Gastroesophageal sphincter (tissue), 4 donors: ENCODE results near the gene LRRC1. TPM values are rescaled to one million over a fixed set of nuclear protein-coding genes. Genes with fewer than 3 reads are reported as not detected.
A peak's percentile ranks its signal among the peaks of the same experiment; 100 is the strongest.

Source experiments
- ATAC-seq: fragments of 150-250 bp; one replicate; pipeline ENCODE4 v1.9.1; 2016; ENCODE audit warnings: mild to moderate bottlenecking, moderate library complexity
- H3K27ac ChIP-seq, 4 donors: fragments of 200-600 bp; sonication (generic) in 3 of 4; 1 replicate in 3 of 4; 2 replicates in 1 of 4; pipeline ENCODE4 v1.5.1; 2016 to 2019
- H3K27me3 ChIP-seq: fragments of 200-600 bp; sonication (generic); one replicate; pipeline ENCODE4 v1.5.1; 2019
- H3K36me3 ChIP-seq, 2 donors: fragments of 200-600 bp; sonication (generic); one replicate each; pipeline ENCODE4 v1.5.1; 2019; ENCODE audit warnings: control low read depth in 1 of 2
- H3K4me1 ChIP-seq, 3 donors: fragments of 200-600 bp; sonication (generic); 1 replicate in 2 of 3; 2 replicates in 1 of 3; pipeline ENCODE4 v1.5.1; 2016 to 2019; ENCODE audit warnings: control low read depth in 2 of 3
- H3K4me3 ChIP-seq, 2 donors: fragments of 200-600 bp; sonication (generic); one replicate each; pipeline ENCODE4 v1.5.1; 2019; ENCODE audit warnings: mild to moderate bottlenecking in 1 of 2, moderate library complexity in 1 of 2
- H3K9me3 ChIP-seq, 3 donors: fragments of 200-600 bp; sonication (generic); one replicate each; pipeline ENCODE4 v1.5.1; 2017 to 2019; ENCODE audit warnings: control low read depth in 2 of 3
- EP300 ChIP-seq: sonication (generic); formaldehyde crosslinking; IDR thresholded peaks from one replicate; pipeline ENCODE4 v1.6.1; 2017; ENCODE audit warnings: antibody characterized with exemption, mild to moderate bottlenecking
- POLR2A ChIP-seq, 2 donors: fragments of 450-650 bp; IDR thresholded peaks; one replicate each; pipeline ENCODE4 v1.6.1; 2017; ENCODE audit warnings: antibody characterized with exemption in 2 of 2, mild to moderate bottlenecking in 2 of 2, moderate library complexity in 1 of 2
- POLR2AphosphoS5 ChIP-seq: sonication (generic); formaldehyde crosslinking; IDR thresholded peaks from one replicate; pipeline ENCODE4 v1.6.1; 2017; ENCODE audit warnings: antibody characterized with exemption
- WGBS, 2 donors: methylation state at CpG; one replicate each; pipeline ENCODE4 v1.1.5; 2018; ENCODE audit warnings: low coverage in 1 of 2; 5-methylcytosine and 5-hydroxymethylcytosine counted together
- total RNA-seq, 4 donors: library from RNA; depleted of rRNA; stranded (reverse); fragments of >200 nt; gene quantifications; one replicate each; pipeline ENCODE4 v1.1.0, GENCODE V29; 2016
- TF ChIP-seq, protein P1 (sequence below), 4 experiments: fragments of 200-600 bp in 2 of 4; fragments of 450-650 bp in 2 of 4; sonication (generic) in 1 of 4; IDR thresholded peaks; one replicate each; pipeline ENCODE4 v1.5.1; 2017 to 2019; ENCODE audit warnings: antibody characterized with exemption in 4 of 4, mild to moderate bottlenecking in 2 of 4, moderate library complexity in 2 of 4

Gene LRRC1
- total RNA-seq, 4 donors from 2014 or later: 12.4 to 28.3 (median 15.5) TPM

DNA sequence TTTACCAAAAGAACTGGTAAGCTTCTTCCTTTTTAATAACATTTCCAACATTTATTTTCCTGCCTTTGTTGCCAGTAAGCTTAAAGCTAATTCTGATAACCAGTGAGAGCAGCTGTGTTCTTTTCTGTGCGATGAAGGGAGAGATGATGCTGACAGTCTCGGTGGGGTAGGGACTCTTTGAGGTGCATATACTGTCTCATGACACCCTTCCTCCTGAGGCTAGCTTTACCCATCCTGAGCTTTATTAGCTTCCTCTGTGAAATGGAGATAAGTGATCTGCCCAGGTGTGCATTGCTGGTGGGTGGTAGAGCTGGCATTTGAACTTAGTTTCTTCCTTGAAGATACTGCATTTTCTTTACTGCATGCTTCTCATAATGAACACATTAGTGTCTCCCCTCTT is 92.5 kb downstream of the LRRC1 start:
- Histone ChIP-seq H3K27ac (no peak overlapping the region), H3K9me3 (no peaks in the 10 kb centered on the region), H3K4me3 (no peak overlapping the region), H3K4me1 (no peaks in the 10 kb centered on the region), H3K36me3 (peaks cover 0 to 10% of the 10 kb centered on the region in 2 donors), H3K27me3 (no peaks in the 10 kb centered on the region)
- WGBS, 2 donors: 84% methylated on average over 2 of the region's 2 CpGs; no CpG with 5 or more reads in 1 of the 2 donors
- TF ChIP-seq POLR2A (IDR thresholded peaks at IDR 0.05) (no peak), EP300 (no peak), POLR2AphosphoS5 (no peak)
- TF ChIP-seq, protein P1, sequence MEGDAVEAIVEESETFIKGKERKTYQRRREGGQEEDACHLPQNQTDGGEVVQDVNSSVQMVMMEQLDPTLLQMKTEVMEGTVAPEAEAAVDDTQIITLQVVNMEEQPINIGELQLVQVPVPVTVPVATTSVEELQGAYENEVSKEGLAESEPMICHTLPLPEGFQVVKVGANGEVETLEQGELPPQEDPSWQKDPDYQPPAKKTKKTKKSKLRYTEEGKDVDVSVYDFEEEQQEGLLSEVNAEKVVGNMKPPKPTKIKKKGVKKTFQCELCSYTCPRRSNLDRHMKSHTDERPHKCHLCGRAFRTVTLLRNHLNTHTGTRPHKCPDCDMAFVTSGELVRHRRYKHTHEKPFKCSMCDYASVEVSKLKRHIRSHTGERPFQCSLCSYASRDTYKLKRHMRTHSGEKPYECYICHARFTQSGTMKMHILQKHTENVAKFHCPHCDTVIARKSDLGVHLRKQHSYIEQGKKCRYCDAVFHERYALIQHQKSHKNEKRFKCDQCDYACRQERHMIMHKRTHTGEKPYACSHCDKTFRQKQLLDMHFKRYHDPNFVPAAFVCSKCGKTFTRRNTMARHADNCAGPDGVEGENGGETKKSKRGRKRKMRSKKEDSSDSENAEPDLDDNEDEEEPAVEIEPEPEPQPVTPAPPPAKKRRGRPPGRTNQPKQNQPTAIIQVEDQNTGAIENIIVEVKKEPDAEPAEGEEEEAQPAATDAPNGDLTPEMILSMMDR (IDR thresholded peaks at IDR 0.05): no peak
- ATAC-seq: no peak

DNA sequence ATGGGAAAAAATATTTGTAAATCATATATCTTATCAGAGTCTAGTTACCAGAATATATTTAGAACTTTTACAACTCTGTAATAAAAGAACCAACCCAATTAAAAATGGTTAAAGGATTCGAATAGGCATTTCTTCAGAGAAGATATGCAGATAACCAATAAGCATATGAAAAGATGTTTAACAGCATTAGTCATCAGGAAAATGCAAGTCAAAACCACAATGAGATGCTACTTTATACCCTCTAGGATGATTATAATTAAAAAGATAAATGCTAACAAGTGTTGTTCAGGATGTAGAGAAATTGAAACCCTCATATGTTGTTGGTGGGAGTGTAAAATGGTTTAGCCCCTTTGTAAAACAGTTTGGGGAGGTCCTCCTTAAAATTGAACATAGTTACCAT is 94.1 kb downstream of the LRRC1 start:
- no peak overlapping the region for H3K27ac ChIP-seq
- no peaks in the 10 kb centered on the region for H3K9me3 ChIP-seq
- WGBS, 2 donors: 45 to 100% methylated on average over 1 of the region's 1 CpG
- H3K36me3 ChIP-seq: peaks cover 0 to 5% of the 10 kb centered on the region in 2 donors
- H3K4me1 ChIP-seq: no peaks in the 10 kb centered on the region
- no peak overlapping the region for H3K4me3 ChIP-seq
- TF ChIP-seq POLR2AphosphoS5 (no peak), EP300 (no peak), POLR2A (IDR thresholded peaks at IDR 0.05) (no peak)
- TF ChIP-seq, protein P1 (IDR thresholded peaks at IDR 0.05): no peak
- ATAC-seq: no peak
- no peaks in the 10 kb centered on the region for H3K27me3 ChIP-seq

DNA sequence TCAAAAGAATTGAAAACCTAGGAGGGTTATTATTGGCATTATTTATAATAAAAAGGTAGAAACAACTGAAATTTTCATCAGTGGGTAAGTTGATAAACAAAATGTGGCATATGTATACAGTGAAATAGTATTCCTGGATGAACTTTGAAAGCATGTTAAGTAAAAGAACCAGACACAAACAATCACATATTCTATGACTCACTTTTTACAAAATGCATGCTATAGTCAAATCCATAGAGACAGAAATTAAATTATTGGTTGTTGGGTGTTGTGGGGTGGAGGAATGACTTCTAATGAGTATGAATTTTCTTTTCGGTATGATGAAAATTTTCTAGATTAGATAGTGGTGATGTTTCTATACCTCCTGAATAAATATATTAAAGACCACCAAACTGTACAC is 94.6 kb downstream of the LRRC1 start:
- H3K9me3 ChIP-seq: no peaks in the 10 kb centered on the region
- WGBS, 2 donors: 89 to 100% methylated on average over 1 of the region's 1 CpG
- no peak for ATAC-seq
- TF ChIP-seq, protein P1 (IDR thresholded peaks at IDR 0.05): no peak
- TF ChIP-seq EP300: no peak
- TF ChIP-seq POLR2AphosphoS5: no peak
- TF ChIP-seq POLR2A (IDR thresholded peaks at IDR 0.05): no peak
- H3K4me3 ChIP-seq: no peak overlapping the region
- H3K27ac ChIP-seq: no peak overlapping the region
- H3K27me3 ChIP-seq: no peaks in the 10 kb centered on the region
- peaks cover 0 to under 1% of the 10 kb centered on the region in 2 donors for H3K36me3 ChIP-seq
- no peaks in the 10 kb centered on the region for H3K4me1 ChIP-seq

DNA sequence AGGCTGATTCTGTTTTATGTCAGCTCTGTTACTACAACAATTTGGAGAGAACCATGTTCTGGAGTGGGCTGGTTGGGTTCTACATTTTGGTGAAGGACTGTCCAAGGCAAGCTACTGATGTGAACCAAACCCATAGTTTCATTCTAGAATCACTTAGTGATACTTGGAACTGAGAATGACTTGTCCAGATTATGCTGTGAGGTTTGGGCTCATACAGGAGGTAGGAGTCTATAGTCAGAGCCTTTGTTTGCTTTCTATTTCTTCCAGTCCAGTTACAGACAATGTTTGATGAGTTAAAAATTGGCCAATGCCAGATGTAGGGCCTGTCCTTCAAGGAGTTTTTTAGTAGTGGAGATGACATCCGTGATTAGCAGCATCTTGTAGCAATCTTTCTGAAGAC is 97.9 kb downstream of the LRRC1 start:
- H3K9me3 ChIP-seq: no peaks in the 10 kb centered on the region
- TF ChIP-seq EP300: no peak
- TF ChIP-seq, protein P1 (IDR thresholded peaks at IDR 0.05): no peak
- H3K36me3 ChIP-seq: peaks cover 0 to 6% of the 10 kb centered on the region in 2 donors
- ATAC-seq: no peak
- H3K4me3 ChIP-seq: no peak overlapping the region
- no peak overlapping the region for H3K27ac ChIP-seq
- H3K27me3 ChIP-seq: no peaks in the 10 kb centered on the region
- 67 to 82% methylated on average over 1 of the region's 1 CpG for WGBS, 2 donors
- H3K4me1 ChIP-seq: peaks cover 0 to 15% (median 5%) of the 10 kb centered on the region in 3 donors

DNA sequence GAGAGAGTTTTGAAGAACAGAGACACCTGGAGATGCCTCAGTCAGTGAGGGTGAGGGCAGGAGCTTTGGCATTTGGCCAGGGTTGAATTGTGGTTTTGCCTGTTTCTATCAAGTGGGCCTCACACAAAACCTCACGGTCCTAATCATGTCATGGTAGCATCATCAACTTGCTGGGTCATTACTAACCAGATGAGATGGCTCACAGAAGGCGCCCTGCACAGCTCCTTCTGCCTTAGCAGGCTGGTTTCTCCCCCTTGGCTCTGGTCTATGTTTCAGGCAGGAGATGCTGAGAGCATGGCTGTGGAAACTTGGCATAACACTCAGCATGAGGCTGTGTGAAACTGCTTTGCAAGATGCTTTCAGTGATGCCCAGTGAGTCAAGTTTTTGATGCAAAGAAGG is 99.3 kb downstream of the LRRC1 start:
- WGBS, 2 donors: 20 to 30% methylated on average over 1 to 2 of the region's 2 CpGs
- no peaks in the 10 kb centered on the region for H3K27me3 ChIP-seq
- H3K9me3 ChIP-seq: no peaks in the 10 kb centered on the region
- no peak overlapping the region for H3K4me3 ChIP-seq
- peaks cover 0 to 6% of the 10 kb centered on the region in 2 donors for H3K36me3 ChIP-seq
- TF ChIP-seq POLR2AphosphoS5 (peak; percentile 25), EP300 (no peak)
- peaks cover 0 to 27% (median 5%) of the 10 kb centered on the region in 3 donors for H3K4me1 ChIP-seq
- peak overlapping the region in 2 of 4 donors; percentile 12 to 35 for H3K27ac ChIP-seq
- peak; percentile 25 for ATAC-seq
